SK-N-SH (cell line): Measurements from ENCODE around the gene PACSIN2. TPM values are rescaled to one million over a fixed set of nuclear protein-coding genes. Genes with fewer than 3 reads are reported as not detected.

Source experiments
- CTCF ChIA-PET: fragments of 300-600, 350-600 bp; formaldehyde crosslinking; extraction: SDS; loops from one replicate; lab custom pipeline; 2021; lab: Yijun Ruan, JAX
- POLR2A ChIA-PET: fragments of 350-600 bp; sonication (Branson Sonifier 250); formaldehyde crosslinking; extraction: SDS; loops from one replicate; lab custom pipeline; 2020; ENCODE audit warnings: antibody characterized with exemption, inconsistent platforms; lab: Yijun Ruan, JAX
- DNase-seq: peaks from one replicate; pipeline ENCODE4 v3.0.0; 2012
- H2AFZ ChIP-seq: fragments of 200-600 bp; sonication (generic); 2 replicates; pipeline ENCODE4 v1.8.1; 2016; ENCODE audit warnings: antibody characterized with exemption, mild to moderate bottlenecking, low read depth
- H3F3A ChIP-seq: fragments of 200-600 bp; sonication (generic); replicated peaks from 2 replicates; pipeline ENCODE3; 2016; ENCODE audit warnings: antibody characterized with exemption, mild to moderate bottlenecking; ENCODE audit not compliant: insufficient read depth
- H3K27ac ChIP-seq, 2 experiments: fragments of 200-500 bp in 1 of 2; fragments of 200-600 bp in 1 of 2; sonication (Bioruptor generic) in 1 of 2; sonication (generic), shearing (Covaris generic) in 1 of 2; 2 replicates each; pipeline versions ENCODE4 v1.5.1 to v1.6.1; 2014 to 2016; ENCODE audit warnings: low read depth in 2 of 2, inconsistent platforms in 1 of 2, low read length in 1 of 2, mild to moderate bottlenecking in 1 of 2, mixed read lengths in 1 of 2
- H3K27me3 ChIP-seq: fragments of 200-600 bp; sonication (generic), shearing (Covaris generic); 2 replicates; pipeline ENCODE4 v1.6.1; 2016; ENCODE audit warnings: mixed run types; ENCODE audit not compliant: insufficient read depth
- H3K36me3 ChIP-seq, 2 experiments: fragments of 200-500 bp in 1 of 2; fragments of 200-600 bp in 1 of 2; sonication (Bioruptor generic) in 1 of 2; sonication (generic) in 1 of 2; replicated peaks in 1 of 2; 2 replicates each; pipeline versions ENCODE3 to v1.5.1; 2014 to 2016; ENCODE audit warnings: low read length in 1 of 2, mild to moderate bottlenecking in 1 of 2; ENCODE audit not compliant: insufficient read depth in 2 of 2, control insufficient read depth in 1 of 2
- H3K4me1 ChIP-seq, 2 experiments: fragments of 200-500 bp in 1 of 2; fragments of 200-600 bp in 1 of 2; sonication (Bioruptor generic) in 1 of 2; sonication (generic), shearing (Covaris generic) in 1 of 2; 2 replicates each; pipeline versions ENCODE4 v1.5.1 to v1.6.1; 2014 to 2016; ENCODE audit warnings: low read depth in 1 of 2, low read length in 1 of 2, mixed run types in 1 of 2; ENCODE audit not compliant: insufficient read depth in 2 of 2, control insufficient read depth in 1 of 2
- H3K4me2 ChIP-seq: fragments of 200-600 bp; sonication (generic), shearing (Covaris generic); 2 replicates; pipeline ENCODE4 v1.6.1; 2017; ENCODE audit warnings: mixed run types
- H3K4me3 ChIP-seq, 2 experiments: fragments of 200-500 bp in 1 of 2; fragments of 200-600 bp in 1 of 2; sonication (Bioruptor generic) in 1 of 2; sonication (generic), shearing (Covaris generic) in 1 of 2; 2 replicates each; pipeline versions ENCODE4 v1.5.1 to v1.8.1; 2014 to 2016; ENCODE audit warnings: low read depth in 2 of 2, inconsistent platforms in 1 of 2, low read length in 1 of 2, mild to moderate bottlenecking in 1 of 2, mixed read lengths in 1 of 2, moderate library complexity in 1 of 2
- H3K79me2 ChIP-seq: fragments of 200-600 bp; sonication (generic); 2 replicates; pipeline ENCODE4 v1.8.1; 2017; ENCODE audit warnings: mild to moderate bottlenecking; ENCODE audit not compliant: insufficient read depth
- H3K9ac ChIP-seq: fragments of 200-600 bp; sonication (generic); 2 replicates; pipeline ENCODE4 v1.6.1; 2017; ENCODE audit warnings: mixed run types
- H3K9me2 ChIP-seq: fragments of 200-600 bp; sonication (generic); 2 replicates; pipeline ENCODE4 v1.6.1; 2017; ENCODE audit warnings: mixed run types
- H3K9me3 ChIP-seq: fragments of 200-600 bp; sonication (generic); 2 replicates; pipeline ENCODE4 v1.6.1; 2017; ENCODE audit warnings: mixed run types, mild to moderate bottlenecking, moderate library complexity
- H4K20me1 ChIP-seq: fragments of 200-600 bp; sonication (generic); 2 replicates; pipeline ENCODE4 v1.6.1; 2017; ENCODE audit warnings: mild to moderate bottlenecking, mixed run types; ENCODE audit not compliant: insufficient read depth
- CHD2 ChIP-seq: fragments of 150-350 bp; IDR thresholded peaks from 2 replicates; pipeline ENCODE4 v1.6.1; 2018; ENCODE audit warnings: low read length; ENCODE audit not compliant: partially characterized antibody
- ELF1 ChIP-seq: IDR thresholded peaks from 2 replicates; pipeline ENCODE4 v1.4.0; 2012
- EZH2phosphoT487 ChIP-seq: fragments of 200-600 bp; sonication (generic); IDR thresholded peaks from 2 replicates; pipeline ENCODE4 v1.6.1; 2017; ENCODE audit warnings: low read depth, mixed run types, mild to moderate bottlenecking, antibody characterized with exemption, moderate library complexity, borderline replicate concordance
- FOXJ3 ChIP-seq: sonication (generic); formaldehyde crosslinking; IDR thresholded peaks from 2 replicates; pipeline ENCODE4 v1.5.1; 2020; ENCODE audit warnings: mild to moderate bottlenecking, missing genetic modification reagents
- GABPA ChIP-seq: IDR thresholded peaks from 2 replicates; pipeline ENCODE4 v1.4.0; 2012; ENCODE audit warnings: low read depth, mild to moderate bottlenecking
- MXI1 ChIP-seq: IDR thresholded peaks from 2 replicates; pipeline ENCODE4 v1.6.1; 2012; ENCODE audit warnings: mild to moderate bottlenecking, low read depth, low read length, improper control_type of control experiment
- NFIC ChIP-seq: IDR thresholded peaks from 2 replicates; pipeline ENCODE4 v1.4.0; 2012; ENCODE audit warnings: borderline replicate concordance
- NRF1 ChIP-seq: IDR thresholded peaks from 2 replicates; pipeline ENCODE4 v1.6.1; 2012; ENCODE audit warnings: low read depth, mild to moderate bottlenecking, low read length
- RAD21 ChIP-seq: IDR thresholded peaks from 2 replicates; pipeline ENCODE4 v1.6.1; 2012; ENCODE audit warnings: mild to moderate bottlenecking, low read length
- RCOR1 ChIP-seq: fragments of 150-350 bp; IDR thresholded peaks from 2 replicates; pipeline ENCODE4 v1.6.1; 2017; ENCODE audit warnings: antibody characterized with exemption, low read length
- RXRA ChIP-seq: IDR thresholded peaks from 2 replicates; pipeline ENCODE4 v1.4.0; 2012; ENCODE audit warnings: low read depth, mild to moderate bottlenecking, borderline replicate concordance
- SIN3A ChIP-seq: IDR thresholded peaks from 2 replicates; pipeline ENCODE4 v1.6.1; 2012; ENCODE audit warnings: low read depth, mild to moderate bottlenecking, low read length, moderate library complexity, borderline replicate concordance
- SMC3 ChIP-seq: IDR thresholded peaks from 2 replicates; pipeline ENCODE4 v1.6.1; 2012; ENCODE audit warnings: low read depth, low read length, improper control_type of control experiment
- TCF12 ChIP-seq: IDR thresholded peaks from 2 replicates; pipeline ENCODE4 v1.4.0; 2012
- TEAD4 ChIP-seq: IDR thresholded peaks from 2 replicates; pipeline ENCODE4 v1.4.0; 2012; ENCODE audit warnings: mild to moderate bottlenecking, borderline replicate concordance; ENCODE audit not compliant: insufficient read depth
- YY1 ChIP-seq: IDR thresholded peaks from 2 replicates; pipeline ENCODE4 v1.4.0; 2012; ENCODE audit warnings: low read depth, mild to moderate bottlenecking
- WGBS: methylation state at CpG from one replicate; pipeline ENCODE4 v1.1.6; 2017; ENCODE audit warnings: low lambda C conversion rate; 5-methylcytosine and 5-hydroxymethylcytosine counted together
- polyA plus RNA-seq, 3 experiments: library from polyadenylated mRNA; depleted of rRNA; stranded (reverse); fragments of >200 nt; gene quantifications; 2 replicates each; pipeline ENCODE4 v1.2.3, GENCODE V29; 2012
- TF ChIP-seq, protein P1 (sequence below): IDR thresholded peaks from 2 replicates; pipeline ENCODE4; 2012
- TF ChIP-seq, protein P2 (sequence below): IDR thresholded peaks from 2 replicates; pipeline ENCODE4 v1.4.0; 2012; ENCODE audit warnings: low read depth
- TF ChIP-seq, protein P3 (sequence below): IDR thresholded peaks from 2 replicates; pipeline ENCODE4 v1.4.0; 2012; ENCODE audit warnings: low read depth, borderline replicate concordance
- TF ChIP-seq, protein P4 (sequence below): IDR thresholded peaks from 2 replicates; pipeline ENCODE4 v1.6.1; 2012; ENCODE audit warnings: mild to moderate bottlenecking, low read depth, low read length, moderate library complexity

PACSIN2 gene
- polyA plus RNA-seq, 1 of the 3 experiments (the other 2 are of a cell fraction), result 60.5 TPM

DNA sequence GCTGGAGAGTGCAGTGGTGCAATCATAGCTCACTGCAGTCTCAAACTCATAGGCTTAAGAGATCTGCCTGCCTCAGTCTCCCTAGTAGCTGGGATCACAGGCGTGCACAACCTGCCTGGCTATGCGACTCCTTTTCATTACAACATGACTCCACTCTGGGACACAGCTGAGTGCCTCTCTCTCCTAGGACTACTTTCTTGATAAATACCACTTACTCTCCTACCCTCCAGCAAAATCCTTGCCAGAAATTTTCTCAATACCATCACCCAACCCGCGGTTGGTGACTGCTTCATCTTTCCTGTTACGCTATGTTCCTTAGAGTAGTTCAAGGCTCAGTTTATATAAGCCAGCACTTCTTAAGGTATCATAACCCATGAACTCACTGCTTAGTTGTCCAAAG, 184.8 kb downstream of the PACSIN2 start:
- no peak overlapping the region for H2AFZ ChIP-seq
- no peak overlapping the region for H3K27ac ChIP-seq
- 100% methylated on average over 5 of the region's 5 CpGs for WGBS
- no peaks in the 10 kb centered on the region for H3K79me2 ChIP-seq
- no peaks in the 10 kb centered on the region for H4K20me1 ChIP-seq
- no peak for DNase-seq
- H3K9me2 ChIP-seq, result no peaks in the 10 kb centered on the region
- no peaks in the 10 kb centered on the region for H3K27me3 ChIP-seq
- TF ChIP-seq, protein P1, sequence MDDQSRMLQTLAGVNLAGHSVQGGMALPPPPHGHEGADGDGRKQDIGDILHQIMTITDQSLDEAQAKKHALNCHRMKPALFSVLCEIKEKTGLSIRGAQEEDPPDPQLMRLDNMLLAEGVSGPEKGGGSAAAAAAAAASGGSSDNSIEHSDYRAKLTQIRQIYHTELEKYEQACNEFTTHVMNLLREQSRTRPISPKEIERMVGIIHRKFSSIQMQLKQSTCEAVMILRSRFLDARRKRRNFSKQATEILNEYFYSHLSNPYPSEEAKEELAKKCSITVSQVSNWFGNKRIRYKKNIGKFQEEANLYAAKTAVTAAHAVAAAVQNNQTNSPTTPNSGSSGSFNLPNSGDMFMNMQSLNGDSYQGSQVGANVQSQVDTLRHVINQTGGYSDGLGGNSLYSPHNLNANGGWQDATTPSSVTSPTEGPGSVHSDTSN, result no peak
- TF ChIP-seq SIN3A (no peak), GABPA (no peak), TEAD4 (no peak), TCF12 (no peak), RCOR1 (no peak), FOXJ3 (no peak), YY1 (no peak), NFIC (no peak), SMC3 (no peak), RXRA (no peak), ELF1 (no peak), MXI1 (no peak), NRF1 (no peak), EZH2phosphoT487 (no peak), RAD21 (no peak), CHD2 (no peak)
- TF ChIP-seq, protein P2, sequence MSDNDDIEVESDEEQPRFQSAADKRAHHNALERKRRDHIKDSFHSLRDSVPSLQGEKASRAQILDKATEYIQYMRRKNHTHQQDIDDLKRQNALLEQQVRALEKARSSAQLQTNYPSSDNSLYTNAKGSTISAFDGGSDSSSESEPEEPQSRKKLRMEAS, result no peak
- TF ChIP-seq, protein P3, sequence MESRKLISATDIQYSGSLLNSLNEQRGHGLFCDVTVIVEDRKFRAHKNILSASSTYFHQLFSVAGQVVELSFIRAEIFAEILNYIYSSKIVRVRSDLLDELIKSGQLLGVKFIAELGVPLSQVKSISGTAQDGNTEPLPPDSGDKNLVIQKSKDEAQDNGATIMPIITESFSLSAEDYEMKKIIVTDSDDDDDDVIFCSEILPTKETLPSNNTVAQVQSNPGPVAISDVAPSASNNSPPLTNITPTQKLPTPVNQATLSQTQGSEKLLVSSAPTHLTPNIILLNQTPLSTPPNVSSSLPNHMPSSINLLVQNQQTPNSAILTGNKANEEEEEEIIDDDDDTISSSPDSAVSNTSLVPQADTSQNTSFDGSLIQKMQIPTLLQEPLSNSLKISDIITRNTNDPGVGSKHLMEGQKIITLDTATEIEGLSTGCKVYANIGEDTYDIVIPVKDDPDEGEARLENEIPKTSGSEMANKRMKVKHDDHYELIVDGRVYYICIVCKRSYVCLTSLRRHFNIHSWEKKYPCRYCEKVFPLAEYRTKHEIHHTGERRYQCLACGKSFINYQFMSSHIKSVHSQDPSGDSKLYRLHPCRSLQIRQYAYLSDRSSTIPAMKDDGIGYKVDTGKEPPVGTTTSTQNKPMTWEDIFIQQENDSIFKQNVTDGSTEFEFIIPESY, result no peak
- TF ChIP-seq, protein P4, sequence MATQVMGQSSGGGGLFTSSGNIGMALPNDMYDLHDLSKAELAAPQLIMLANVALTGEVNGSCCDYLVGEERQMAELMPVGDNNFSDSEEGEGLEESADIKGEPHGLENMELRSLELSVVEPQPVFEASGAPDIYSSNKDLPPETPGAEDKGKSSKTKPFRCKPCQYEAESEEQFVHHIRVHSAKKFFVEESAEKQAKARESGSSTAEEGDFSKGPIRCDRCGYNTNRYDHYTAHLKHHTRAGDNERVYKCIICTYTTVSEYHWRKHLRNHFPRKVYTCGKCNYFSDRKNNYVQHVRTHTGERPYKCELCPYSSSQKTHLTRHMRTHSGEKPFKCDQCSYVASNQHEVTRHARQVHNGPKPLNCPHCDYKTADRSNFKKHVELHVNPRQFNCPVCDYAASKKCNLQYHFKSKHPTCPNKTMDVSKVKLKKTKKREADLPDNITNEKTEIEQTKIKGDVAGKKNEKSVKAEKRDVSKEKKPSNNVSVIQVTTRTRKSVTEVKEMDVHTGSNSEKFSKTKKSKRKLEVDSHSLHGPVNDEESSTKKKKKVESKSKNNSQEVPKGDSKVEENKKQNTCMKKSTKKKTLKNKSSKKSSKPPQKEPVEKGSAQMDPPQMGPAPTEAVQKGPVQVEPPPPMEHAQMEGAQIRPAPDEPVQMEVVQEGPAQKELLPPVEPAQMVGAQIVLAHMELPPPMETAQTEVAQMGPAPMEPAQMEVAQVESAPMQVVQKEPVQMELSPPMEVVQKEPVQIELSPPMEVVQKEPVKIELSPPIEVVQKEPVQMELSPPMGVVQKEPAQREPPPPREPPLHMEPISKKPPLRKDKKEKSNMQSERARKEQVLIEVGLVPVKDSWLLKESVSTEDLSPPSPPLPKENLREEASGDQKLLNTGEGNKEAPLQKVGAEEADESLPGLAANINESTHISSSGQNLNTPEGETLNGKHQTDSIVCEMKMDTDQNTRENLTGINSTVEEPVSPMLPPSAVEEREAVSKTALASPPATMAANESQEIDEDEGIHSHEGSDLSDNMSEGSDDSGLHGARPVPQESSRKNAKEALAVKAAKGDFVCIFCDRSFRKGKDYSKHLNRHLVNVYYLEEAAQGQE, result no peak
- H3K4me2 ChIP-seq, result no peak overlapping the region
- ChIA-PET CTCF (no interaction called here), POLR2A (no interaction called here)
- H3K9me3 ChIP-seq, result no peaks in the 10 kb centered on the region
- no peak overlapping the region for H3K9ac ChIP-seq
- H3F3A ChIP-seq, result no peaks in the 10 kb centered on the region
- no peak overlapping the region for H3K4me3 ChIP-seq
- peaks cover 18 to 29% of the 10 kb centered on the region in 2 experiments for H3K36me3 ChIP-seq
- H3K4me1 ChIP-seq, result no peaks in the 10 kb centered on the region
